DMS79 treated with DMSO at 0.1 percent for 48 hours (cell line): ENCODE data around the gene EPHA3.

ENCODE experiments used
- DNase-seq: peaks from one replicate; lab custom pipeline; 2025; lab: John Stamatoyannopoulos, UW

EPHA3 gene

DNA sequence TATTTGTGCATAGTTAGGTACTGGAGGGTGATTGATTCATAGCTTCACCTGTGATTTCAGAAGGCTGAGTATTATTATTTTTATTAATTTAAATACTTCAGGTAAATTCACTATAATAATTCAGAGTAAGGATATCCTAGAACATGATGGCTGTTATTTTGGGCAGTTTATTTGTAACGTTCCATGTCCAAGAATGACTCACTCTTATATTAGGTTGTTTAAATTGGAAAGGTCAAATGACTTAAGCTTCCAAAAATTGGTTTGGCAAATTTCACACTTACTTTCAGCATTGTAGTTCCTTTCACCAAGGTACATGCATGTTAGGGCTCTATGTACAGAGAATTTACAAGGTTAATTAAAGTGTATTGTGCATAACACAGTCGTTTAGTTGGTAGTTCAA is 120.2 kb downstream of the EPHA3 start:
- no peak for DNase-seq

DNA sequence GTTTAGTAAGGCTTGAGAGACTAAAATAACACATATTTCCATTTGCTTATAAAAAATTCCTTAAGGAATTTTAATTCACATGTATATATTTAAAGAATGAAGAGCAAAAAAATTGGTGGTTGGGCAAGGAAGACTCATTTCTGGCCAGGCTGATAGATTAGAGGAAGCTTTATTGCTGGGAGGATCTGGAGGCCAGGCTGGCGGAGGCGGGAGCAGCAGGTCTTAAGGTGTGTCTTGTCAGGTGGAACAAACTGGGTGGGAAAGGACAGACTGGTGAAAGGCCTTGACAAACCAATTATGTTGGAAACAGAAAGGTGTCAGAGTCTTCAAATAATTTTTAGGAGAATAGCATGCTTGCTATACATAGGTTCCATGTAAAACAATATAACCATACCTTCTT is 124.7 kb downstream of the EPHA3 start:
- DNase-seq, result no peak

DNA sequence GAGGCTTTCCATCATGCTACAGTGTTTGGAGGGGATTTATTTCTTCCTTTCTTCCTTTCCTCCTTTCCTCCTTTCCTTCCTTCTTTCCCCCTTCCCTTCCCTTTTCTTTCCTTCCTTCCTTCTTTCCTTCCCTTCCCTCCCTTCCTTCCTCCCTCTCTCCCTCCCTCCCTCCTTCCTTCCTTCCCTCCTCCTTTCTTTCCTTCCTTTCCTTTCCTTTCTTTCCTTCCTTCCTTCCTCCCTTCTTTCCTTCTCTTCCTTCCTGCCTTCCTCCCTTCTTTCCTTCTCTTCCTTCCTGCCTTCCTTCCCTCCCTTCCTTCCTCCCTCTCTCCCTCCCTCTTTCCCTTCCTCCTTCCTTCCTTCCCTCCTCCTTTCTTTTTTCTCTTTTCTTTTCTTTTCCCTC is 127.2 kb downstream of the EPHA3 start:
- no peak for DNase-seq

DNA sequence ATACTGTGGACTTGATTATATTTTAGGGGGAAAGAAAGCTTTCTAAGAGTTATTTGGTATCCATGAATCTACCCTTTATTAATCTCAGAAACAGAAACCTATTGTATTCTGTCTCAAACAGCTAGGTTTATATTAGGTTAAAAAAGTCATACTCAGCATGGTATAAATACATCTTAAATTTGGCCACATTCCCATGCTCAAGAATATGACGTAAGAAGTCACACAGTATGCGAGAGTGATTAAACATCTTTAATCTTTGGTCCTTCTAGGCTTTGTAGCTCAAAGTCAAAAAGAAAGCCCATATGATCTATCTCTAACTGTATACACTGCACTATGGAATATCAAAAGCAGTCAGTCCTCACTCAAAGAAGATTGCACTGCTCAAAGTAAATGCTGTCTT is 131.4 kb downstream of the EPHA3 start:
- DNase-seq, result no peak

DNA sequence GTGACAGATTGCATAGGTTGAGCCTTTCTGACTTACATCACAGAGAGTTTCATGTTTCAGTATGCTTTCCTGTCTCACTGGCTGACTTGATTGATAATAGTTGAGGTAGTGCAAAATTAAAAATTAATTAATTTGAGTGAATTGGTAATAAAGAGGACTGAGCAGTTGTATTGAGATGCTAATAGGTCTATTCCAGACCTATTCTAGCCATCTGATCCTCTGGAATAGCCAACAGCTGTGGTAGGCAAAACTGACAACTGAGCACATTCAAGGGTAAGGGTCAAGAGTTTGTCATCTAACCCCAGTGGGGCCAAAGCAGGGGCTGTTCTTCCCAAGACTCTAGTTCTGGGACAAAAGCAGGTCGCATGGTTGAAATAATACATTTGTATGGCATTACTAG is 132.4 kb downstream of the EPHA3 start:
- DNase-seq, result no peak

DNA sequence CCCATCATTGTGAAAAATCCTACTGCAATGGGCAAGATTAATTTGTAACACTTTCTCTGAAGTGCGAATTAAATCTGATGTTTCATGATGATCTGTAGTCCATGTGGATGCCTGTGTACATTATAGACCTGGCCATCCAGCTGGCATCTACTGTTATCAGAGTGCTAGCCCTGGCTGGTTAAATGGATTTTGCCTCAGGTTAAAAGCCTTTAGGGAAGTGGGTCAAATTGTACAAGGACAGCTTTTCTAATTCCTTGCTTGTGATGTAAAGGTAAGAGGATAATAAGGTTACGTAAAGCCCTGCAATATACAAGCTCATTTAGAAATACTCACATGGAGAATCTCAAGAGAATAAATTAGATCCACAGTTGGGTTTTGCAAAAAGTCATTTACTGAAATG is 138.2 kb downstream of the EPHA3 start:
- no peak for DNase-seq

DNA sequence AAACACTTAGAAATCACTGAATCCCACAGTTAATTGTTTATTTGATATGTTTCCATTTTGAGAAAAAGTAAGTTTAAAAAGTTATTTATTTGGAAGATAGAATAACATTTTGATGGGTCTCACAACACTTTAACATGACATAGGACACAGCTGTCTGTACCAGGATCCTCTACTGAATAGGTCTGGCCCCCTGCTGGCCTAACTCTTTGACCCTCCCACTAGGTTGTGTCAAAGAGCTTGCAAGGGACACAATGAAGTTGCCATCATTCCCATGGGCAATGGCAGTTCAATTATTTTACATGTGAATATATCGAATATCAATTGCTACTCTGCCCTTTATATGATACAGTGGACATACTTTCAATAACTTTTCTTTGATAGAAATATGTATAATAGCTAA is 138.9 kb downstream of the EPHA3 start:
- DNase-seq, result no peak

DNA sequence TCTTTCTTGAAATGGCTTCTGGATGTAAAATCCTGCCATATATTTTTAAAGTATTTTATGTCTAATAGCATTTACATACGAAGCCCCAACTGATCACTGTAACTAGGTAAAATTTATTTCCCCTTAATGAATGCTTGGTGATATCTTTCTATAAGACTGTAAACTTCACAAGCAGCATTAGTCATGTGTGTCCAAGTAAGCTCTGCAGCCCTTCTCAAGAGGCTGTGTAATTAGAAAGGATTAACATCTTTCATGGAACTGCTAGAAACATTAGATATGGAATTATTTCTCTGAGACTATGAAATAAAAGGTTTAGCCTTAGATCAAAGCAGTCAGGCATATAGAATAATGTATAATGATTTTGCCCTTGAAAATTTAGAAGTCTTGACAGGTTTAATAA is 143.3 kb downstream of the EPHA3 start:
- no peak for DNase-seq

DNA sequence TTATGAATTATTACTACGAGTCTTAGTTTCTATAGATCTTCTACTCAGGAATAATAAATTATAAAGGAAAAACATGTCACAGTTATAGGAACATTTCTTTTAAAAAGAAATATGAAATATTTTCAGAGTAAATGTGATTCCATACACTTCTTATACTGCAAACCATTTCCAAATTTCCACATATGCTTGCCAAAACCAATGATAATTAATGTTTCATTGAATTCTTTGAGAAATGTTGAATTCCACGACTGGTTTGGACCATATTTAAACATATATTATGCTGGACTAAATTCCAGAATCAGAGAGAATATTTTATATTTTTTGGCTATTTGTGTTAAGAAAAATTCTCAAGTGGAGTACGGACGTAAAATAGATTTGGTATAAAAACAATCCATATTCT is 144.6 kb downstream of the EPHA3 start:
- no peak for DNase-seq

DNA sequence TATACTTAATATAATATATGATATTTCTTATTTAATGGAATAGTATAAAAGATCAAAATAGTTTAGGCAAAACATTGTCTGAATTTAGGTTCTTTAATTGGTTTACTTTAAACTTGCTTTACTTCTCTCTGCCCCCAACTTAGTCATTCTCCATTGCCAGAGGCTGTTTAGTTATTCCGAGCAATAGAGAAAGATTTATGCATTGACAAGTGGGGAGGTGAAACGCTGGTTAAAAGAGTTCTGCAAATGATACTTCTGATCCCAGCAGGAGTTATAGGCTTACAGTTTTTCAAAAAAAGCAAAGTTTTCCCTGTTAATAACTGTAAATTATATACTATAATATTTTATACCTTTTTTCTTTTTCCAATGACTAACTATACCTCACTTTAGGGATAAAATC is 145.4 kb downstream of the EPHA3 start:
- no peak for DNase-seq

DNA sequence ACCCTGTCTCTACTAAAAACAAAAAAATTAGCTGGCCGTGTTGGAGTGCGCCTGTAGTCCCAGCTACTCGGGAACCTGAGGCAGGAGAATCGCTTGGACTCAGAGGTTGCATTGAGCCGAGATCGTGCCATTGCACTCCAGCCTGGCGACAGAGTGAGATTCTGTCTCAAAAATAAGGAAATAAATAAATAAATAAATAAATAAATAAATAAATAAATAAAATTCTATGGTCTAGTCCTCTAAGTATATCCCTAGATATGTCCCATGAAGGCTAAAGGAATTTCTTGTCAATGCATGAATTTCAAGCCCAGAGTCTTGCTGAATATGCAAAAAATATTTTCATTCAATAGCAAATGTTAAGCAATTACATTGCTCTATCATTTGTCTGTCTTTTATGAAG is 149.0 kb downstream of the EPHA3 start:
- DNase-seq, result no peak

DNA sequence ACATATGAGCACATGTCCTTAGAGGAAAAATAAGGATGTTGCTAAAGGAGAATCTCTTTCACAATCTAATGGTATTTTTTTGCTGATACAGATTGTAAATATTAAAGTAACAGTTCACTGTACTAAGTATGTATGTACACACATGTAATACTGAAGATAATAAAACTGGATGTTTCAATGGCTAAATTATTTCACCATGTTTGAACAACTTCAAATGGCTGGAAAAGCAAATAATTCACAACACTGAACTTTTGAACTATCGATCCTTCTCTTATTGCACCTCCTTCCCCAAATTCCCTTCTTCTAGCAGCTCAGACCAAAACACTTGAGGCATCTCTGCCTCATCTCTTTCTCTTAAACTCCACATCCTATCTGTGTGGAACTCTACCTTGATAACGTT is 149.5 kb downstream of the EPHA3 start:
- no peak for DNase-seq

DNA sequence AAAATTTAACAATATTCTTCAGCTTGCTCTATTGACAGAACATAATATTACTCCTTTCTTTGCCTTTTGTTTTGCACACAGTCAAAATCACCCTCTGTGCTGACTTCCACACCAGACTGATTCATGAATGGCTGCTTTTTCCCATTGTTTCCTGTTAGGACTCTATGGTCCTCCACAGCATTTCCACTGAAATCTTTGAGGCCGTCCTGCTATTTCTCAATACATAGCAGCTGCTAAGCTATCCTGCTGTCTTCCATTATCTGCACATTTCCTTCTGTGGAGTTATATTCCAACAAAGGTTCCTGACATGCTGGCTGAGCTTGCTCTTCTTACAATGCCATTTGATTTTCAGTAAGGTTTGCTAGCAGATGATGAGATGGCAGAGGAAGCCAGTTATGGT is 153.3 kb downstream of the EPHA3 start:
- no peak for DNase-seq

DNA sequence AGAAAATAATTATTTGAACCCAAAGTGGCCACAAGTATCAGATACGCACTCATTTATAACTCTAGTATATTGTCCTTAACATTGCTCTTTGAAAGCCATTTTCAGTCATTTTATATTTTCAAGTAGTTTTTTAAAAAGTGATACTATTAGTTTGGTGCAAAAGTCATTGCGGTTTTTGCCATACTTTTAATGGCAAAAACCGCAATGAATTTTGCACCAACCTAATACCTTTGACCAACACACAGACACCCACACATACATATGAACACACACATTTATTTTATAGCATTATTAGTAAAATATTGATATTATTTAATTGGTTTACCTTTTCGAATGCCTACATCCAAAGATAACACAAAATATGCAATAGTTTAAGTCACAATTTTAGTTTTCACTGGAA is 154.3 kb downstream of the EPHA3 start:
- DNase-seq, result no peak

DNA sequence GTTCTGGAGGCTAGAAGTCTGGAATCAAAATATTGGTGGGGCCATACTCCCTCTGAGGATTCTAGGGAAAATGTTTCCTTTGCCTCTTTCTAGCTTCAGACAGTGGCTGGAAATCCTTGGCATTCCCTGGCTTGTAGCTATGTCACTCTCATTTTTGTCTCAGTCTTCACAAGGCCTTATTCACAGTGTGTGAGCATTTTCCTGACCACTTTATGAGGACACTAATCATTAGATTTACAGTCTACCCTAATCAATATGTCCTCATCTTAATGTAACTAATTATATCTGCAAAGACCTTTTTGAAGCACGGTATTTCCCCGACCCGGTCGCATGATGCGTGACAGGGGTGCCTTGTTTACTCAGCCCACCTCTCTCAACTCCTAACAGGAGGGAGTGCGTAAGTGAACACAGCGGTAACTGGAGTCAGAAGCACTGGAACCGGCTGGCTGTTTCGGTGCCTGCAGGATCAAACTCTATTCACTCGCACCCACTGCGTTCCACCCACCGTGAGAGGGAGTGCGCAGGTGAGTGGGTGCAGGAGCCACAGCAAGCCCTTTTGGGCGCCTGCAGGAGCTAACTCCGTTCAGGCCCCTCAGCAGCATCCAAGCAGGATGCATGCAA is 155.0 kb downstream of the EPHA3 start:
- no peak for DNase-seq

DNA sequence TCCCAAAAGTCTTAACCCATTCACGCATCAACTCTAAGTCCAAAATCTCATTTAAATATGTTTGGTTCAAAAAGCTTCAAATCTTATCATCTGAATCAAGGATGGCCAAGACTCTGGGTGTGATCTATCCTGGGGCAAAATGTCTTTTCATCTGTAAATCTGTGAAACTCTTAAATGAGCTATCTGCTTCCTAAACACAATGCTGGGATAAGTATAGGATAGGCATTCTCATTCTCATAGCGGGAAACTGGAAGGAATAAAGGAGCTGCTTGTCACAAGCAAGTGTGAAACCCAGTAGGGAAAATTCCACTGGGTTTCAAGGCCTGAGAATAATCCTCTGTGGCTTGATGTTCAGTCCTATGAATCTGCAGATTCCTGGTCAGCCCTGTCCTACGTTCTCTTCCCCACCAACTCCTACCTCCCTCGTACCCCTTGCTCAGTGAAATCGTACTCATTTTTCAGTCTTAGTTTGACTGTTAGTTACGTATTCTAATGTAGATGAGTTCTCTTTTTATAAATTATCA is 156.7 kb downstream of the EPHA3 start:
- no peak for DNase-seq

DNA sequence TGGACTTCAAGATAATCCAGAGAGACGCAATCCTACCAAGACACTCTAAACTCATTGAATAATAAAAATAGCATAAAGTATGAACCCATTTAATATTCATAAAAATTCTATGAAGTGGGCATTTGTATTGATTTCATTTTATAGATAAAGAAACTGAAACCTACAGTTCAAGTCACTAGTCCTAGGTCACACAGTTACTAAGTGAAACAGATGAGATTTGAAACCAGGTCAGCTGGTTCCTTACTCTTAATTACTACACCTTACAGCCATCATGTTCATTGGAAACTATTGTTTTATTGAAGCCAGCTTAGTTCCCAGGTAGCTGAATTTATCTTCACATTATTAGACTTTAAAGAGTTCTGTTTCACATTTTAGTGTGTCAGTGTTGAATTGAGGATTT is 158.7 kb downstream of the EPHA3 start:
- DNase-seq, result no peak

DNA sequence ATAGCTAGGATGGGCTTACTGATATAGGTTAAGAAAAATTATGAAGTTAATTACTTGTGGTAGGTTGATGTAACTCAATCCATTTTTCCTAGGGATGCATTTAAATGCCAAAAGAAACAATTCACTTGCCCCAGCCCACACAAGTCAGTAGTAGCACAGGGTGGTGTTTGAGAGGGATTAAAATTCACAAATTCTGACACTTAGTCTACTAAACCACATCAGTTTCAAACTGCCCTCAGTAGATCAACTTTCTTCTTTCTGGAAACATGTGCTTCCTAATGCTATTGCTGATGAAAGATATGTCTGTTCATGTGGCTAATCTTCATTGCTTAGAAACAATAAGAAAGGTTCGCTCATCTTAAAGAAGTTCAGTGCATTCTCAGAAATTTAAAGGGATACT is 160.6 kb downstream of the EPHA3 start:
- no peak for DNase-seq

DNA sequence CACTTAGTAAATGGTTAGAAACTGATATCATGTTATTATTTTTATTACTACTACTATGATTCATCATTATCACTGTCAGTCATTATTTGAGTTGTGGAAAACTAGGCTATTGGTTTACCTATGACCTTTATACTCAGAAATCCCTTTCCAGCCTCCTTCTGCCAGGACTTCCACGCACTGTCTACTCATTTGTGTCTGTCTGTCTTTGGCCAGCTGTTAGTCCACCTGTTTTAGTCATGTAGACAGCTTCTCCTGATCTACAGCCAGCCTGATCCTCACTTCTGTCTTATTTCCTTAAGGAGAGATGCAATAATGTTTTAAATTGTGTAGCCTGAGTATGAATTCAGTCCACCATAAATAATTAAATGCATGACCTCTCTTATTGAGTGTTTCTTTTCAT is 162.8 kb downstream of the EPHA3 start:
- DNase-seq, result no peak

DNA sequence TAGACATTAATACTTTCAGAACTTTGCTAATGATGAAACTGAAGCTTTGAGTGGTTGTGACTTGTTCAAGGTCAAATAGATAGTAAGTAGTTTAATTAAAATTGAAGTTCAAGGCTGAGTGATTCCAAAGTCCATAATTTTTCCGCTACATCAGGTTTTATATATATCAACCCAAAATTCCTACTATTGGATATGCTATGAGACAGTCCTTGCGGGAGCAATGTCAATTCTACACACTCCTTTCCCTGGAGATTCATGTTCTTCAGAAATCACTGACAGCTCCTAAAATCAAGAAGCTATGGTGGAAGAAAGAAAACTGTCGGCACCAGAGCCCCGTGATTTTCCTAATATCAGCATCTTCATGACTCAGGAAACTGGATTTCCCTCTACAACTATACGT is 167.6 kb downstream of the EPHA3 start:
- DNase-seq, result no peak

DNA sequence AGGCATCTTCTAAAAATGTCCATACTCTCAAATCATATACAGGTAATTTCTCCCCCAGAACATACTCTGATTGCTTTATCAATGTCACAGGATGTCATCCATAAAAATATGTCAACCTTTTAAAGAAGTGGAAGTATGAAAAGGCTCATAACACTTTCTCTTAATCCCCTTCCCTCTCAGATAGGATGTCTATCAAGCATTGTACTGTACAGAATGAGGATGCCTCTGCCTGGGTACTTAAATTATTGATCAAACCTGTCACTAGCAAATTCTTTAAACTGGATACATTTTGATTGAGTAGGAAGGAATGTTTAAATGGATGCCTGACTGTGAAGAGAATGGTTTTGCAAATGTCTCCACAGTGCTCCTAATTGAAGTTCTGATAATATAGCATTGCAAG is 168.7 kb downstream of the EPHA3 start:
- no peak for DNase-seq

DNA sequence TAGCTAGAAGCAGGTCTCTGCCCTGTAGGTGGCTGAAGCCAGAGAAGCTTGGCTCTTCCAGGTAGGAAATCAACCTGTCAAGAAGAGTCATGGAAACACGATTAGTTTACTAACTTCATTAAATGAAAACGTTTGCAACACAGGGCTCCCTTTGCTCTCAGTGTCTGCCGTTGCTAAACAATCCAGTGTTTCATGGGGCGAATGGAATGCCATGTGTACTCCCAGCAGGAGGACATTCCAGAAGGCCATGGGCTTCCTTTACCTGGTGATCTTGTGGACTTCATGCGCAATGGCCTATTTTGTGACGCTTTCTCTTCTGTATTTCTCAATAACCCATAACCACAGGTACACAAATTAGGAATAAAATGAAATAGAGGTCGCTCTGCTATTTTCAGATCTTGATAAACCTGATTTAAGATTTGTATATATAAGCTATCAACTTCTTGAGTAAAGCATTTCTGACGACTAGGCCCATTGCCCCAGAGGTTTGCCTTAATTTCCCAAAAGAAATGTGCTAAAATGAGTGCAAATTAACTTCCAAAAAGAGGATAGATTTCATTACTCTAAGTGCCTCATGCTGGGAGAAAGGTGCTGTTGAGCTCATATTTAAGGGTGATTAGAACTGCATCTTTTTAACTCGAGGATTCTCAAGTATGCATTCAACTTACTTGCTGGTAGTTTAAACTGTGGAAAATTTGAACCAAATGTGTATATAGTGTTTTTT is 171.0 kb downstream of the EPHA3 start:
- DNase-seq, result no peak

DNA sequence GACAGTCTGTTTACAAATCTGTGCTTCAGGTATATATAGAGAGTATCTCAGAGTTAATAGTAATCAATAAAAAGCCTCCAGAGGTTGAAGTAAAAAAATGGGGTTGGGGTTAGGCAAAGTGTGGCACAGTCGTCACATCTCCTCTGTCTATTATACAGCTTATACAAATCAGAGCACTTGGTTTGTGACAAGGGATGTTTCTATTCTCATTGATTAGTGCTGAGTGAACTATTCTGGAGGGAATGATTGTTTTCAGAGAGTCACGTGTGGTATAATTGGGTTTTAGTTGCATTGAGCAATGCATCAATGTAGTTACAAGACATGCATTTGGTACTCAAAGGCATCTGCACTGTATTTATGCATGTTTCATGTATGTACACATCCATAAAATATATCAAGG is 172.9 kb downstream of the EPHA3 start:
- DNase-seq, result no peak

DNA sequence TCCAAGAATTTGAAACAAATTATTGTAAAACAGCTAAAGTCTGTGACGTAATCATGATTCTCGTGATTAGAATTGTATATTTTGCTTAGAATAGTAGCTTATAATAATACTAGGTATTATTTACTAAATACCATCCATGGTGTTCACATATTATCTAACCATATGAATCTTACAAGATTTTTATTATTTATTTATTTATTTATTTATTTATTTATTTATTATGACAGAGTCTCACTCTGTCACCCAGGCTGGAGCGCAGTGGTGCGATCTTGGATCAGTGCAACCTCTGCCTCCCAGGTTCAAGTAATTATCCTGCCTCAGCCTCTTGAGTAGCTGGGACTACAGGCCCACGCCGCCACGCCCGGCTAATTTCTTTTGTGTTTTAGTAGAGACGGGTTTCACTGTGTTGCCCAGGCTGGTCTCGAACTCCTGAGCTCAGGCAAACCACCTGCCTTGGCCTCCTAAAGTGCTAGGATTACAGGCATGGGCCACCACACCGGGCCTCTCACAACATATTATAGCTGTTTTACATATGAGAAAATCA is 173.5 kb downstream of the EPHA3 start:
- no peak for DNase-seq
